CD4-positive, alpha-beta T cell treated with Interleukin-10 for 1 hour (primary cell): ENCODE measurements around the gene PCLO.
"Not testable (repeated sequence)": the region's sequence is repeated elsewhere in the genome, so short reads cannot be mapped to it uniquely, and the experiment has no call there.

Source experiments
- DNase-seq: peaks from one replicate; pipeline ENCODE4 v3.0.0-alpha.2; 2020

PCLO gene

GRCh38 chr7:83038787-83039186, 123.9 kb downstream of the PCLO start:
- DNase-seq: no peak

- no peak for DNase-seq
These were observed 125.8 kb downstream of the PCLO start for GRCh38 chr7:83036721-83037380.

GRCh38 chr7:83036130-83036529, 126.6 kb downstream of the PCLO start:
- no peak for DNase-seq

GRCh38 chr7:83032195-83032594, 130.5 kb downstream of the PCLO start:
- DNase-seq: no peak

- DNase-seq: not testable (repeated sequence)
These were observed 138.6 kb downstream of the PCLO start for GRCh38 chr7:83023817-83024665.

GRCh38 chr7:83021032-83021431, 141.7 kb downstream of the PCLO start:
- DNase-seq: no peak

- DNase-seq: no peak
These were observed 142.5 kb downstream of the PCLO start for GRCh38 chr7:83020161-83020560.

GRCh38 chr7:83015916-83016315, 146.8 kb downstream of the PCLO start:
- DNase-seq: no peak

GRCh38 chr7:83014546-83014945, 148.1 kb downstream of the PCLO start:
- no peak for DNase-seq

GRCh38 chr7:83011954-83012353, 150.7 kb downstream of the PCLO start:
- DNase-seq: no peak

- no peak for DNase-seq
These were observed 157.3 kb downstream of the PCLO start for GRCh38 chr7:83005410-83005809.

- DNase-seq: no peak
These were observed 161.2 kb downstream of the PCLO start for GRCh38 chr7:83001362-83002040.

GRCh38 chr7:82998436-82998835, 164.2 kb downstream of the PCLO start:
- no peak for DNase-seq

- DNase-seq: no peak
These were observed 177.4 kb downstream of the PCLO start for GRCh38 chr7:82985144-82985802.

GRCh38 chr7:82980130-82980788, 182.4 kb downstream of the PCLO start:
- no peak for DNase-seq

GRCh38 chr7:82975811-82976468, 186.7 kb downstream of the PCLO start:
- DNase-seq: no peak

GRCh38 chr7:82972135-82972534, 190.5 kb downstream of the PCLO start:
- DNase-seq: no peak

GRCh38 chr7:82965088-82966036, 197.3 kb downstream of the PCLO start:
- no peak for DNase-seq

- no peak for DNase-seq
These were observed 198.4 kb downstream of the PCLO start for GRCh38 chr7:82964150-82964882.

- DNase-seq: no peak
These were observed 201.4 kb downstream of the PCLO start for GRCh38 chr7:82961240-82961639.
